ENCODE data around the gene TKFC.

TKFC gene, protein sequence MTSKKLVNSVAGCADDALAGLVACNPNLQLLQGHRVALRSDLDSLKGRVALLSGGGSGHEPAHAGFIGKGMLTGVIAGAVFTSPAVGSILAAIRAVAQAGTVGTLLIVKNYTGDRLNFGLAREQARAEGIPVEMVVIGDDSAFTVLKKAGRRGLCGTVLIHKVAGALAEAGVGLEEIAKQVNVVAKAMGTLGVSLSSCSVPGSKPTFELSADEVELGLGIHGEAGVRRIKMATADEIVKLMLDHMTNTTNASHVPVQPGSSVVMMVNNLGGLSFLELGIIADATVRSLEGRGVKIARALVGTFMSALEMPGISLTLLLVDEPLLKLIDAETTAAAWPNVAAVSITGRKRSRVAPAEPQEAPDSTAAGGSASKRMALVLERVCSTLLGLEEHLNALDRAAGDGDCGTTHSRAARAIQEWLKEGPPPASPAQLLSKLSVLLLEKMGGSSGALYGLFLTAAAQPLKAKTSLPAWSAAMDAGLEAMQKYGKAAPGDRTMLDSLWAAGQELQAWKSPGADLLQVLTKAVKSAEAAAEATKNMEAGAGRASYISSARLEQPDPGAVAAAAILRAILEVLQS

DNA sequence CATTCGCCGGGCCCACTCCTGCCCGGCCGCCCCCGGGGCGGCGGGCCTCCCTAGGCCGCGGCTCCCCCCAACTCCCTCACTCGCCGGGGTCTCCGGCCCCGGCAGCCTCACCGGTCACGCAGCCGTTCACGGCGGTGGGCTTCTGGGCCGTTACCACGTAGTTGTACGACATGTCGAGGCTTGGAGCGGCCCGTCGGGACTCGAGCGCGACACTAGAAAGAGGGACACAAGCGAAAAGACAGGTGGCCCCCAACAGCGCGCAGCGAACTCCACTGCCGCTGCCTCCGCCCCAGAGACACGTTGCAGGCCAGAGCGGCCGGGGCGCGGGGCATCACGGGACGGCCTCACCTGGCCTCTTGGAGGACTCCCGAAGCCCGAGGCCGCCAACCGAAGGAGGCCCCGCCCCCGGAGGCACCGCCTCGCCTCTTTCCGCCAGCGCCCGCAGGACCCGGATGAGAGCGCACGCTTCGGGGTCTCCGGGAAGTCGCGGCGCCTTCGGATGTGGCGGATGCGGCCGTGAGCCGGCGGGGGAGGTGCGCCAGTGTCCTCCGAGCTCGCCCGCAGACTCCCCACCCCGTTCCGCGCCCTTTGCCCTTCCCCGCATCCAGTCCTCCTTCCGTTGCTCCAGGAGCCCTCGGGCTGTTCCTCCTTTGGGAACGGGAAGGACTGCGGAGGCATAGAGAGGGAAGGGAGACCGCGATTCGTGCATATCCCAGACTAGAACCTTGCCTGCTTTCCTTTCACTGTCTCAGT is at the start of gene TKFC, which contains the start of gene DDB1:
TSS of gene TKFC (plus strand) at position 432 of the 753 bp plus-strand sequence. CDS start 1,501 bp downstream, outside the sequence.
TSS of gene DDB1 (minus strand) at position 309 of the 753 bp plus-strand sequence. CDS start at position 172, 137 bp downstream.
- DNase-seq (ENCODE audit: low spot score), result peak; percentile 96

DNA sequence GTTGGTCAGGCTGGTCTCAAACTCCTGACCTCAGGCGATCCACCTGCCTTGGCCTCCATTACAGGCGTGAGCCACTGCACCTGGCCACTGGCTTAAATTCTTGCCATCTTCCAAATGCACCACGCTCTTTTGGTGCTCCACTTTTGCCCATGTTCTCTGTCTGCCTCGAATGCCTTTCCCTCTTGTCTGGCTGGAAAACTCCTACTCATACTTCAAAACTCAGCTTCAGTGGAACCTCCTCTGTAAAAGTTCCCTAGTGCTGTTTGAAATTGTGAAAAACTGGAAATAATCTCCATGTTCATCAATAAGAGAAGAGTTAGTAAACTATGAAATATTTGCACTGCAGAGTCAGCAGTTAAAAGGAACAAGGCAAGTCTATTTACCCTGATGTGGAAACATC is 49.4 kb upstream of the TKFC start:
- DNase-seq (ENCODE audit: low spot score), result no peak

DNA sequence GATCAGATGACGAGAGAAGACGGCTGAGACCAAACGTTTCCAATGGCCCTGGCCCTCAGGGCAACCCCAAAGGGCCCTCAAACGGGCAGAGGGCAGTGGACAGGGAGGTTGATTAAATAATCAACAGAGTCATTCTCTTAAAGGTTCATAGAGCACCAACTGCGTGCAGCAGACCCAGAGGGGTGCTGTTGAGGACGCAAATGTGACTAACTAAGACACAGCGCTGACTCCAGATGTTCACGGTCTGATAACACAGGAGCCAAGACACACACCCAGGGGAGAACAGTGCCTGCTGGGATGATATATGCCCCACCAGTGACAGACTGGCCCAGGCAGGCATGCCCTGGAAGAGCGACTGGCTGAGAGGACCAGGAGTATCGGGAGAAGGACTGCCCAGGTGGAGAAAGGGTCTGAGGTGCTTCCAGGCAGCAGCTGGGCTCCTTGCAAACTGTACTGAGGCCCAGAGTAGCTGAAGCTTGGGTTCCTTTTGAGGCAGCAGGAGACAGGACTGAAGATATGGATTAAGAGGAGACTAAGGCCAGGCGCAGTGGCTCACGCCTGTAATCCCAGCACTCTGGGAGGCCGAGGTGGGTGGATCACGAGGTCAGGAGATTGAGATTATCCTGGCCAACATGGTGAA is 45.6 kb upstream of the TKFC start:
- no peak for DNase-seq (ENCODE audit: low spot score)

- DNase-seq (ENCODE audit: low spot score), result no peak
These were observed 41.9 kb upstream of the TKFC start for GRCh38 chr11:61290905-61291690.

DNA sequence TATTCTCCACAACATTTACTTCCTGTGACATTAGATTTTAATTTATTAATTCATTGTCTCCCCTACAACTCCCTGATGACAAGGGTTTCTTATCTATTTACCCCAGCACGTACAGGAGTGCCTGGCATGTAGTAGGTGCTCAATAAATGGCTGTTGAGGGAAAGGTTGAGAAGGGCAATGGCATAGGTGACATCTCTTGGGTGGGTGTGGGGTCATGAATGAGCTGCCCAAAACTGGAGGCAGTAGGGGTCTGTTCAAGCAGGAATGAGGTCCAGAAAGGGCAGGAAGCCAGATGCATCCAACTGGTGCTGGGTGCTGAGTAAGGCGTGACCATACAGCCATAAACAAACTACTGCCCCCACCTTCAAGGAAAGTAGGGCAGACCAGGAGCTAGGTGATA is 40.7 kb upstream of the TKFC start:
- DNase-seq (ENCODE audit: low spot score), result no peak

DNA sequence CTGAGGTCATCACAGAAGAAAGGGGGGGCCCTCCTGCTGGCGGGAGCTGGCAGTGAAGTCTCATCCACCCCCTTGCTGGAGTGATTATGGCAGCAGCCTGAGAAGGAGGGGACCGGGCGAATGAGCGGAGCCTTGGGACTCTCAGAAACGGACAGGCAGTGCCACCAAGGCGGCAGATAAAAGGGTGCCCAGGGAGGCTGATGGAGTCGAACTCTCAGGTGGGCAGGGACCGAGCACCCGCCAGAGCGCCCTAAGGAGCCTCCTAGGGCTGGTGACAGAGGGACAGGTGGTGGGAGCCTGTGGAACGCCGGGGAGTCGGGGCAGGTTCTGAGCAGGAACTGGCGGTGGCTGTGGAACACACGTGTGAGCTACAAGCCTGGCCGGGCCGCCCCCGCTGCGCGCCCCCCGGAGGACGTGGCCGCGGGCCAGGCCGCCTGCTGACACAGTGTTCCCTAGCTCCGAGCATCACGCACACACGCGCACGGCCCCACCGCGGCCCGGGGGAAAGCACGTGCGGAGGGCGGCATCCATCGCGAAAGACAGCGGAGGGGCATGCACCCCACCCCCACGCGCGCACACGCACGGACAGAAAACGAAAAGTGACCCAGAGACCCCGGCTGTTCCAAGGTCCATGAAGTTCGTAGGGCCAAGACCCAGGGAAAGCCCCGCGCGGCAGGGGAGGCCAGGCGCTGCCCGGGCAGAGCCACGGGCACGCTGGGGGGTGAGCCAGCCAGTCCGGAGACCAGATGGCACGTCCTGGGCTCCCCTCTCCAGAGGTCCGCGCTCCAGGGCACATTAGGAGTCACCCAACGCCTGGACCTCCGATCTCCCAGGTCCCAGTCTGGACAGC is 38.9 kb upstream of the TKFC start:
- no peak for DNase-seq (ENCODE audit: low spot score)

DNA sequence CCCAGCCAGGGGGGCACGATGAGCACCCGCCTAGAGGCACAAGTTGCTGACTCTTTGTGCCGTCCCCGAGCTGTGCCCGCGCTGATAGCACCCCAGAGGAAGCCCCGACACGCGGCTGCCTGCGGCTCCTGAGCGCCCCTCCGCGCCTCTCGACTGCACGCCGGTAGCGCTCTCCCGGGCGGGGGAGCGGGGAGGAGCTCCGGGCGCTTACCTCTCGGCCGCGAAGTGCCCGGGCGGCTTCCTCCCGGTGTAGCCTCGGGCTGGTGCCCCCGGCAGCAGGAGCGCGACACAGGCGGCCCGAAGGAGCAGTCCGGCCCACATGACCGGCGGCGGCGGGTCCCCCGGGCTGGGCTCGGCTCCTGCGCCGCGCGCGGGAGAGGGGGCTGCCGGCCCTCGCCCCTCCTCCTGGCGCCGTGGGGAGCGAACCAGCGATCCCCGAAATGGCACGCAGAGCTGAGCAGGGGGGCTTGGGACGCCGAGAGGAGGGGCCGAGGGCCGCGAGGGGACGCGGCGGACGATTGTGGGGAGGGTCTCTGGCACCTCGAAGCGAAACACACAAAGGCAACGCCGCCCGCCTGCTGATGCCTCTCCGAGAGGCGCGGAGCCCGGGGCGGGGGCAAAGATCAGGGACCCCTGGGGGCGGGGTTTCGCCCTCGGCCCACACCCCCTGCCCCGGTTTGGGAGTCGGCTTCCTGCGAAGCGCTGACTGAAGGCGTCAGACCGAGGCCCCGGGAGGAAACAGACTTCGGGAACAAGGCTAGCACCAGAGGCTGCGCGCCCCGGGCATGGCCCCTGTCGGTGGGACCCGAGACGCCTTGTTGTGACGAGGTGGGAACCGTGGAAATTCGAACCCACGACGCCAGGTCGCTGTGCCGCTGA is 38.1 kb upstream of the TKFC start, which contains the start of gene VWCE:
TSS of gene VWCE (minus strand) at position 600 of the 879 bp plus-strand sequence. CDS start at position 321, 279 bp downstream.
- DNase-seq (ENCODE audit: low spot score), result peak; percentile 32

GRCh38 chr11:61295596-61295926 is 37.5 kb upstream of the TKFC start:
- no peak for DNase-seq (ENCODE audit: low spot score)

GRCh38 chr11:61297341-61297740 is 35.7 kb upstream of the TKFC start:
- no peak for DNase-seq (ENCODE audit: low spot score)

DNA sequence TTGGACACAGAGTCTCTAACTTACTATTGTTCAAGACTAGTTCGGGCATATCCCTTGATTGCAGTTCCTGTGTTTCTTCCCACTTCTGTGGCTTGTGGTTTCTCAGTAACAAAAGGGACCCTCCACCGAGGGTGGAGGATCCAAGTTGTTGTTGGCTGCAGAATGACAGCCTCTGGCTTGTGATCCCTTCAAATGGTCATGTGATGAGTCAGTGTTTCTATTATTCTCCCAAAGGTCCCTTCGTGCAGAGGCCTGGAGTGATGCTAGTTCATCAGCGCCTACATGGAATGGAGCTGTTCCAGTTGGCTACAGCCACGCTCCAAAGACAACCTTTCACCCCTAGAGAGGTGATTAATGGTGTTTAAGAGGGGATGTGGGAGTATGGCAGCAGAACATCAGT is 35.3 kb upstream of the TKFC start:
- no peak for DNase-seq (ENCODE audit: low spot score)

DNA sequence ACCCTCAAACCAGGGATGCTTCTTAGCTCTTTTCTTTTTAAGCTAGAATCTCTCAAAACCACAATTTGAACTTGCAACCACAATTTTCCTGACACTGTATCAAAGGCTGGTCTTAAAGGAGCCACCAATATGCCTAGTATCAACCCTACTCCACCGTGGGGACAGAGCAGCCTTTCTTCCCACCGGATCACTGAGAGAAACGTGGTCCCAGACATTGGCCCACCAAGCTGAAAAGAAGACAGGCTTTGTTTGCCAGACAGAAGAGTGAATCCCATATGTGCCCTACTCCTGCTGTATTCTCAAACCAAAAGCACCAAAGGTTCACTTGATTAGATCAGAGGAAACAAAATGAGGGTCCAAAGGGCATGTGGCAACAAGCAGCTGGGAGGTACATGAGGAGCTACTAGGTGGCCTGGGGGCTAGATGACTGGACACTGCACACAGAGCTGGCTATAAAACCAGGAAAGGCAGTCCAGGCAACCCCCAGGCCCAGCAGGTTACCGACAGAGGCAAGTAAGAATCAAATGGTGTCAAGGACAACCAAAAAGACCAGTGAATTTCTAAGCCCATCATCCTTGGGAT is 34.3 kb upstream of the TKFC start:
- no peak for DNase-seq (ENCODE audit: low spot score)

GRCh38 chr11:61302550-61302949 is 30.5 kb upstream of the TKFC start:
- DNase-seq (ENCODE audit: low spot score), result no peak

GRCh38 chr11:61303725-61304124 is 29.3 kb upstream of the TKFC start:
- no peak for DNase-seq (ENCODE audit: low spot score)

DNA sequence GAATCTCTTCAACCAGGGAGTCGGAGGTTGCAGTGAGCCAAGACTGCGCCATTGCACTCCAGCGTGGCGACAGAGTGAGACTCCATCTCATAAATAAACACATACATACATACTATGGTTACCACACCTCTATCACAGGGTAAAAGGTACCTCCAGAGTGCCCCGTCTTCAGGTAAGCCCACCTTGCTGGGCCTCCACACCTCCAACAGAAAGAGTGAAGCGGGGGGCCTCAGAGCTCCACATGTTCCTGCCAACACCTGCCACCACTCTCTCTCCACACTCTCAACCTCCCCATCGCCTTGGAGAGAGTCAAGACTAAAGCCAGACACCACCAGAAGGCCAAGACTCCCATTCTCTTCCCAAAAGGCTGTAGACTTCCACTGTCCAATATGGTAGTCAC is 27.6 kb upstream of the TKFC start:
- no peak for DNase-seq (ENCODE audit: low spot score)

GRCh38 chr11:61306221-61306620 is 26.8 kb upstream of the TKFC start:
- DNase-seq (ENCODE audit: low spot score), result no peak

- no peak for DNase-seq (ENCODE audit: low spot score)
These were observed 25.7 kb upstream of the TKFC start for GRCh38 chr11:61307354-61307753.

DNA sequence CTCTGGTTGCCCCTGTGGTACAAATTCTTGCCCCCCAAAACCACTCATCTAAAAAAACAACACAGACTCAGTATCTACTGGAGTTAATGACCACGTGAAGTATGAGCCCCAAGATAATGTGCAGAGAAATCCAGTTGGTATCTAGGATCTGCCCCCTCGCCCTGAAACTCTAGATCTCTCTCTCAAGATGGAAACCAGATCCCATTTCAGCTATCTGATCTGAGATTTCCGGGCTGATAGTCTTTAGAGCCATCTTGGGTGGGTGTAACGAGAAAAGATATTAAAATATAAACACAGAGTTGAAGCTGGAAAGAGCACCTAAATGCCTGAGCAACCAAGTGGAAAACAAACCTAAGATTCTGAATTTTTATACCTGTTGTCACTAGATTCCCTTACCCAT is 23.9 kb upstream of the TKFC start:
- no peak for DNase-seq (ENCODE audit: low spot score)

- DNase-seq (ENCODE audit: low spot score), result no peak
These were observed 23.3 kb upstream of the TKFC start for GRCh38 chr11:61309739-61310138.

DNA sequence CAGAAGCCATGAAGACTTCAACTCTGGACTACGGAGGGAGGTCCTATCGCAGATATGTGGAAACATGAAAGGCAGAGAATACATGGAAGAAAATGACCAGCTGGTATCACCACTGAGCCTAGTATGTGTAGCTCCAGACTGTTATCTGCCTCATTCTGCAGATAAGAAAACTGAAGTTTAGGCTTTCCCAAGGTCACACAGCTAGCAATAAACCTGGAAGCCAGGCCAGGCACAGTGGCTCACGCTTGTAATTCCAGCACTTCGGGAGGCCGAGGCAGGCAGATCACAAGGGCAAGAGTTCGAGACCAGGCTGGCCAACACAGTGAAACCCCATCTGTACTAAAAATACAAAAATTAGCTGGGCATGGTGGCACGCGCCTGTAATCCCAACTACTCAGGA is 22.3 kb upstream of the TKFC start:
- DNase-seq (ENCODE audit: low spot score), result no peak

Data from CD4-positive, alpha-beta T cell treated with Interleukin-15 for 4 hours (primary cell).